Stimulated activated CD4-positive, alpha-beta T cell treated with anti-CD3 and anti-CD28 coated beads, Interleukin-12 subunit alpha, Interleukin-12 subunit beta, amount 100 ng/mL, for 4 hours (primary cell): Measurements from ENCODE around the gene ERVK3-1.
A peak's percentile ranks its signal among the peaks of the same experiment; 100 is the strongest.
"Not testable (repeated sequence)": the region's sequence is repeated elsewhere in the genome, so short reads cannot be mapped to it uniquely, and the experiment has no call there.

Experiments
- DNase-seq: peaks from one replicate; pipeline ENCODE4 v3.0.0-alpha.2; 2020

Gene ERVK3-1

GRCh38 chr19:58305932-58306323 is 751 bp downstream of the ERVK3-1 start:
- no peak for DNase-seq

GRCh38 chr19:58307736-58308135 is 2.6 kb downstream of the ERVK3-1 start:
- DNase-seq: no peak

GRCh38 chr19:58310685-58311084 is 5.5 kb downstream of the ERVK3-1 start:
- not testable (repeated sequence) for DNase-seq

- DNase-seq: no peak
Measured at GRCh38 chr19:58311345-58311865, 6.2 kb downstream of the ERVK3-1 start.

- DNase-seq: no peak
Measured at GRCh38 chr19:58315580-58315979, 10.4 kb downstream of the ERVK3-1 start.

GRCh38 chr19:58317476-58318072 is 12.4 kb downstream of the ERVK3-1 start:
- no peak for DNase-seq

- no peak for DNase-seq
Measured at GRCh38 chr19:58318297-58318696, 13.1 kb downstream of the ERVK3-1 start.

GRCh38 chr19:58319241-58319640 is 14.1 kb downstream of the ERVK3-1 start:
- DNase-seq: no peak

GRCh38 chr19:58325311-58326022 is 20.3 kb downstream of the ERVK3-1 start:
- DNase-seq: no peak

GRCh38 chr19:58326501-58326913 is 21.3 kb downstream of the ERVK3-1 start:
- no peak for DNase-seq

GRCh38 chr19:58326914-58327726 is 21.9 kb downstream of the ERVK3-1 start, which contains the start of gene ZSCAN22:
ZSCAN22 (plus strand) TSS chr19:58326994; CDS start chr19:58334803, 7,809 bp downstream.
- DNase-seq: peak; percentile 87

GRCh38 chr19:58328999-58329398 is 23.8 kb downstream of the ERVK3-1 start:
- DNase-seq: no peak

- DNase-seq: no peak
Measured at GRCh38 chr19:58330458-58330857, 25.3 kb downstream of the ERVK3-1 start.

GRCh38 chr19:58332697-58333096 is 27.5 kb downstream of the ERVK3-1 start:
- DNase-seq: no peak

- no peak for DNase-seq
Measured at GRCh38 chr19:58334691-58335249, 29.6 kb downstream of the ERVK3-1 start.

- DNase-seq: no peak
Measured at GRCh38 chr19:58335630-58336029, 30.5 kb downstream of the ERVK3-1 start.

- no peak for DNase-seq
Measured at GRCh38 chr19:58336216-58336615, 31.0 kb downstream of the ERVK3-1 start.

- DNase-seq: no peak
Measured at GRCh38 chr19:58336820-58337219, 31.6 kb downstream of the ERVK3-1 start.

- no peak for DNase-seq
Measured at GRCh38 chr19:58338336-58338735, 33.2 kb downstream of the ERVK3-1 start.

- no peak for DNase-seq
Measured at GRCh38 chr19:58338825-58339558, 33.8 kb downstream of the ERVK3-1 start.

GRCh38 chr19:58345558-58345957 is 40.4 kb downstream of the ERVK3-1 start:
- no peak for DNase-seq
